K562 (cell line): Measurements from ENCODE around the gene TRRAP. TPM values are rescaled to one million over a fixed set of nuclear protein-coding genes. Genes with fewer than 3 reads are reported as not detected.
A peak's percentile ranks its signal among the peaks of the same experiment; 100 is the strongest.

Experiments
- CBX1 ChIP-seq: sonication (generic); IDR thresholded peaks from 2 replicates; pipeline ENCODE4 v1.6.1; 2016; ENCODE audit warnings: antibody characterized with exemption, low read depth, mild to moderate bottlenecking
- CEBPZ ChIP-seq: fragments of 150-350 bp; IDR thresholded peaks from 2 replicates; pipeline ENCODE4 v1.6.1; 2014; ENCODE audit warnings: low read depth, mild to moderate bottlenecking, low read length, borderline replicate concordance
- E2F3 ChIP-seq: fragments of 250-450 bp; sonication (Bioruptor Pico); IDR thresholded peaks from 2 replicates; pipeline ENCODE4 v1.4.0; 2020; ENCODE audit warnings: mild to moderate bottlenecking
- ELF2 ChIP-seq: fragments of 250-450 bp; sonication (Bioruptor Pico); IDR thresholded peaks from 2 replicates; pipeline ENCODE4 v1.5.0; 2021; ENCODE audit warnings: mild to moderate bottlenecking
- FOXM1 ChIP-seq, 2 experiments: fragments of 450-650 bp in 1 of 2; sonication (generic) in 1 of 2; formaldehyde crosslinking in 1 of 2; IDR thresholded peaks; 2 replicates each; pipeline versions ENCODE4 v1.6.1 to v1.9.0; 2017 to 2022; ENCODE audit warnings: low read depth in 2 of 2, mild to moderate bottlenecking in 2 of 2, missing genetic modification reagents in 1 of 2, moderate library complexity in 1 of 2
- KAT7 ChIP-seq: sonication (generic); formaldehyde crosslinking; IDR thresholded peaks from 2 replicates; pipeline ENCODE4 v1.8.0; 2022; ENCODE audit warnings: missing genetic modification reagents, mild to moderate bottlenecking, borderline replicate concordance
- NFIX ChIP-seq: fragments of 250-450 bp; sonication (Bioruptor Pico); IDR thresholded peaks from 2 replicates; pipeline ENCODE4 v1.4.0; 2020; ENCODE audit warnings: low read depth, mild to moderate bottlenecking, moderate library complexity
- POLR2G ChIP-seq: fragments of 200-400 bp; formaldehyde crosslinking; IDR thresholded peaks from 2 replicates; pipeline ENCODE4 v1.6.1; 2017; ENCODE audit warnings: low read depth, mild to moderate bottlenecking, antibody characterized with exemption, low read length, moderate library complexity
- PRMT5 ChIP-seq: sonication (generic); formaldehyde crosslinking; IDR thresholded peaks from 2 replicates; pipeline ENCODE4 v1.5.0; 2020; ENCODE audit warnings: missing genetic modification reagents
- ZBED1 ChIP-seq: IDR thresholded peaks from 2 replicates; pipeline ENCODE4 v1.6.1; 2014
- ZC3H4 ChIP-seq: sonication (generic); formaldehyde crosslinking; IDR thresholded peaks from 2 replicates; pipeline ENCODE4 v1.9.0; 2021; ENCODE audit warnings: missing genetic modification reagents, borderline replicate concordance
- ZEB2 ChIP-seq: fragments of 450-650 bp; IDR thresholded peaks from 2 replicates; pipeline ENCODE4 v1.6.1; 2016
- ZNF133 ChIP-seq: fragments of 250-450 bp; sonication (Bioruptor Pico); IDR thresholded peaks from 2 replicates; pipeline ENCODE4 v1.4.0; 2020; ENCODE audit warnings: mild to moderate bottlenecking
- polyA plus RNA-seq, 8 experiments: library from polyadenylated mRNA; depleted of rRNA in 4 of 8; stranded (reverse) in 5 of 8; unstranded in 3 of 8; fragments of >200 nt; fragmentation: Nextera tagmentation in 2 of 8; fragmentation: Illumina TruSeq in 1 of 8; extraction: Ambion mirVana in 2 of 8; extraction: Trizol in 1 of 8; gene quantifications; 2 replicates each; pipeline versions ENCODE4 v1.2.1 to v1.2.3, GENCODE V29; 2011 to 2014; ENCODE audit warnings: inconsistent platforms in 1 of 8, missing spikeins in 1 of 8
- total RNA-seq, 7 experiments: library from RNA; depleted of rRNA in 6 of 7; stranded (reverse); fragments of >200 nt in 6 of 7; fragmentation: Illumina TruSeq in 2 of 7; extraction: Trizol in 2 of 7; gene quantifications; 2 replicates each; pipeline versions ENCODE4 v1.2.1 to v1.2.3, GENCODE V29; 2011 to 2021; ENCODE audit warnings: low replicate concordance in 1 of 7
- TF ChIP-seq, protein P1 (sequence below): sonication (generic); formaldehyde crosslinking; IDR thresholded peaks from 2 replicates; pipeline ENCODE4 v1.8.1; 2023; ENCODE audit warnings: mild to moderate bottlenecking, missing genetic modification reagents, moderate library complexity

TRRAP gene
- total and polyA plus RNA-seq, 9 of the 15 experiments (the other 6 are each of a cell fraction or from before 2014, with no cell fraction given): 1.3 to 47.2 (median 9.7) TPM

DNA sequence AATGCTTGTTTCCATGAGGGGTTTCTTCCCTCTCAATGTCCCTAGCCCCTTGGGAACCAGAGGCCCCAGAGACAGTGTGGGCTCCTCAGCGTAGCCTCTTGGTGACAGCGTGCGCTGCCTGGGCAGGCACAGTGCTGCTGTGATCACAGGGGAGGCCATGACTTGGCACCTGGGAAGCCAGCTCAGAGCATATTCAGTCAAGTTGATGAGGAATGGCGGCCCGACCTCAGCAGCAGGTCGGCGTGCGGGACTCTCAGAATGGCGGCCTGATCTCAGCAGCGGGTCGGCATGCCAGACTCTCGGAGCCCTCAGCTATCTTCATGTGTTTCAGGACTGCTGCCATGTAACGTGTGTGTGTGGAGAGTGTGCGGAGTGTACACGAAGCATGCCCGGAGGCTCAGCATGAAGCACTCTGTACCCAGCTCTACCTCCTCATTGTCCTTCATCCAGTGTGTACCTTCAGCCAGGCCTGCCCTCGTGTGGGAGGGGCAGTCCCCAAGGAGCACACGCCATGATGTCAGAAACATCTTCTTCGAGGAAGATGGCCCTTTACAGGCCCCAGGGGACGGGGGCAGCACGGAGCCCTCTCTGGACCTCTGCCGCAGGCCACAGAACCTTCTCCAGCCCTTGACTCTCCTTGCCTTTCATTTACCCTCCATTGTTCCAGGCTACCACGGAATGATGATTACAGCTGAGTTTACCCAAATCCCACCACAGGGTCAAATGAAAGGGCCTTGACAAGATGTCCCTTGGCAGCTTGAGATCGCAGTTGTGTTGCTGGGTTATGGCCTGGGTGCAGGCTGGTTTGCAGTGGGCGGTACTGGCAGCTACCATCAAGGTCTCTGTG is 135.2 kb downstream of the TRRAP start (continued):
- TF ChIP-seq CEBPZ: no peak
- no peak for TF ChIP-seq FOXM1 (IDR thresholded peaks at IDR 0.05; ENCODE audit: low read depth)
- TF ChIP-seq FOXM1 (CRISPR knock-in tag; IDR thresholded peaks at IDR 0.05; ENCODE audit: low read depth): no peak
- TF ChIP-seq CBX1: no peak
- no peak for TF ChIP-seq ZC3H4 (CRISPR knock-in tag)
- TF ChIP-seq KAT7: no peak
- no peak for TF ChIP-seq ELF2 (CRISPR knock-in tag)
- no peak for TF ChIP-seq ZEB2
- TF ChIP-seq E2F3 (CRISPR knock-in tag): no peak
- TF ChIP-seq NFIX (CRISPR knock-in tag): no peak
- no peak for TF ChIP-seq ZBED1
- TF ChIP-seq POLR2G: 0 out of 2 replicates have a peak, but pooled peaks have one; percentile 23
- TF ChIP-seq, protein P1, sequence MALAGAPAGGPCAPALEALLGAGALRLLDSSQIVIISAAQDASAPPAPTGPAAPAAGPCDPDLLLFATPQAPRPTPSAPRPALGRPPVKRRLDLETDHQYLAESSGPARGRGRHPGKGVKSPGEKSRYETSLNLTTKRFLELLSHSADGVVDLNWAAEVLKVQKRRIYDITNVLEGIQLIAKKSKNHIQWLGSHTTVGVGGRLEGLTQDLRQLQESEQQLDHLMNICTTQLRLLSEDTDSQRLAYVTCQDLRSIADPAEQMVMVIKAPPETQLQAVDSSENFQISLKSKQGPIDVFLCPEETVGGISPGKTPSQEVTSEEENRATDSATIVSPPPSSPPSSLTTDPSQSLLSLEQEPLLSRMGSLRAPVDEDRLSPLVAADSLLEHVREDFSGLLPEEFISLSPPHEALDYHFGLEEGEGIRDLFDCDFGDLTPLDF (CRISPR knock-in tag): no peak
- TF ChIP-seq ZNF133 (CRISPR knock-in tag): no peak
- TF ChIP-seq PRMT5: no peak
